NCI-H526 treated with DMSO at 0.1 percent for 48 hours (cell line): ENCODE results near the gene OR2J2.
"Not testable (repeated sequence)": the region's sequence is repeated elsewhere in the genome, so short reads cannot be mapped to it uniquely, and the experiment has no call there.

Experiments used
- DNase-seq: peaks from one replicate; lab custom pipeline; 2025; lab: John Stamatoyannopoulos, UW

The OR2J2 gene

DNA sequence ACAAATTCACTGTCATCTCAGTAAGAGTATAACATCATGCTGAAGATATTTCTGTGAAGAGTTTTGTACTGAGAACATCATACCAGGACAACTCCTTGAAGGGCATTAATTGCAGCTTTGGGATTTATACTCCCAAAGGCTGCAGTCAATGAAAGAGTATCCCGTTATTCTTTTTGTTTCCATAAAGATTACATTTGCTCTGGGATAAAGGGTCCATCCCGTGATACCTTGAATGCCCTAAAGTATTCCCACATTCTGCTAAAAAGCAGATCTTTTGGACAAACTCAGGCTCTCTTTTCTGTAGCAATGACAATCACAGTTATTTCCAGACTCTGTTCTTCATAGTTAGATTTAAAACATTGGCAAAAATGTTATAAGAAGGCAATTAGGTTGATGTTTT lies at the start of gene OR2J2:
OR2J2 (plus strand) TSS at position 301 of the 400 bp plus-strand sequence. CDS start 2,729 bp downstream, outside the sequence.
- not testable (repeated sequence) for DNase-seq

- no peak for DNase-seq
Observed at GRCh38 chr6:29129326-29130012, 41.2 kb upstream of the OR2J2 start.

DNA sequence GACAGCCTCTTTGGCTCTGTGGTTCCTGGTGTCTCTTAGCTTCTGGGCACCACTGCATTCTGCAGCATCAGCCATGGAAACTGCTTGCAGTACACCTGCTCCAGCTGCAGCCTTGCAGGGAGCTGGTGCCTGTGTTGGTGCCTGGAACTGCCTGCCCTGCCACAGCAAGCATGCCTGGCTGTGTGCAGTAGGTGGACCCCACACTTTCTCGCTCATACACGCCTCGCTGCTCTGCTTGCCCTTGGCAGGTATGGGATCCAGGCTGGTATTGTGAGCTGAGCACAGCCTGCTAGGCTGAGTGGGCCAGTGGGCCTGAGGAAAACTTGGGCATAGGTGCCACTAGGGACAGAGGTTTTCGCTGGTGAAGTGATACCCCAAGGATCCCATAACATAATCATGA lies 40.1 kb upstream of the OR2J2 start:
- no peak for DNase-seq

- no peak for DNase-seq
Observed at GRCh38 chr6:29131691-29132090, 39.0 kb upstream of the OR2J2 start.

DNA sequence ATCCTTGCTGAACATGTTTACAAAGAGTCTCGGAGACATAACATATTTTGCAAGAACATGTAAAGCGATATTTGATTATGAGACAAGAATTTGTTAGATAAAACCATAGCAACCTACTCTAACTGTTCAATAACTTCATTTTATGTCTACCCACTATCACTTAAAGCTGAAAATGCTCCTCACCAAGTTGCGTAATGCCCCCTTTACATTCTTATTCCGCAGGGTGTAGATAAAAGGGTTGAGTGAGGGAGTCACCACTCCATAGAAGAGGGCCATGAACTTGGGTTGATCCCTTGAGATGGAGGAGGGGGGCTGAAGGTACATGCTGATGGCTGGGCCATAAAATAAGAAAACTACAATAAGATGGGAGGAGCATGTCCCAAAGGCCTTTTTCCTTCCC lies 33.0 kb upstream of the OR2J2 start:
- DNase-seq = no peak

DNA sequence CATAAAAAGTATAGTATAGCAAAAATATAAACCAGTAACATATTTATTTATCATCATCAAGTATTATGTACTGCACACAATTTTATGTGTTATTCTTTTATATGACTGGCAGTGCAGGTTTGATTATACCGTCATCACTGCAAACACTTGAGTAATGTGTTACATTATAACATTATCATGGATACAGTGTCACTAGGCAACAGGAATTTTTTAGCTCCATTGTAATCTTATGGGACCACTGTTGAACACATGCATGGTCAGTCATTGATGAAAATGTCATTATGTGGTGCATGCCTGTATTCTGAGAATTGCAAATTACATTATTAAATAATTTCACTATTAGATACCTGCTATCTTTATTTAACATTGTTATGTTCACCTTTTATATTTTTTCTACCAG lies 29.1 kb upstream of the OR2J2 start:
- DNase-seq = no peak

- no peak for DNase-seq
Observed at GRCh38 chr6:29142309-29142708, 28.4 kb upstream of the OR2J2 start.

- no peak for DNase-seq
Observed at GRCh38 chr6:29146179-29146578, 24.5 kb upstream of the OR2J2 start.

DNA sequence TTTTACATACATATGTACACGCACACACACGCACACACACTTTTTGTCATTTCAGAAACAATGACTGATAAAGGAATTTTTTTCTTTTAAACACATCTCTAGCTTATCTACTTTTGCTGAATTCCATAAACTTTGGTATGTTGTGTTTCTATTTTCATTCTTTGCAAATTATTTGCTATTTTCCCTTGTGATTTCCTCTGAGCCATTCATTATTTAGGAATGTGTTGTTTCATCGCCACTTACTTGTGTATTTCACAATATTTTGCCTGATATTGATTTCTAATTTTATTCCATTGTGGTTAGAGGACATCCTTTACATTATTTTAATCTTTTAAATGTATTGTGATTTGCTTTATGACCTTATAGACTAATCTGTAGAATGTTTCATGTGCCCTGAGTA lies 23.6 kb upstream of the OR2J2 start:
- no peak for DNase-seq

- not testable (repeated sequence) for DNase-seq
Observed at GRCh38 chr6:29149444-29149843, 21.3 kb upstream of the OR2J2 start.

- no peak for DNase-seq
Observed at GRCh38 chr6:29153083-29153482, 17.6 kb upstream of the OR2J2 start.

GRCh38 chr6:29155182-29155581 lies 15.5 kb upstream of the OR2J2 start:
- DNase-seq = not testable (repeated sequence)

GRCh38 chr6:29159922-29160321 lies 10.8 kb upstream of the OR2J2 start:
- DNase-seq = not testable (repeated sequence)

DNA sequence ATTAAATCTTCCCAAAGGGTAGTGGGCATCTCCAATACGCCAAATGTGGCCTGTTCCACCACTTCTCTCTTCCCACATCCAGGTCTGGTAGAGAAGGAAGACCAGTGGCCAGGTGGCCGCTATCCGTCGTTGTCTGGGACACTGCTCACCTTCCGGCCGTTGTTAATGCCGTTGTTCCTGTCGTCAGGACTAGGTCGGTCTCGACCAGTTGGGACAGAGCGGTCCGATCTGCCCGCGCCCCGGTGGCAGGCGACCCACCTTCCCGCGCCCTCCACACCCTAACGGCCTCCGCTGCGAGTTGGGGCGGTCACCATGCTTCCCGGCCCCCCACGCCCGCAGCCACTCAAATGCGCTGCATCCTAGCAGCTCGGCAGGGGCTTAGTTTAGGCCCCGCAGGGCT lies 5.1 kb upstream of the OR2J2 start:
- DNase-seq = not testable (repeated sequence)

DNA sequence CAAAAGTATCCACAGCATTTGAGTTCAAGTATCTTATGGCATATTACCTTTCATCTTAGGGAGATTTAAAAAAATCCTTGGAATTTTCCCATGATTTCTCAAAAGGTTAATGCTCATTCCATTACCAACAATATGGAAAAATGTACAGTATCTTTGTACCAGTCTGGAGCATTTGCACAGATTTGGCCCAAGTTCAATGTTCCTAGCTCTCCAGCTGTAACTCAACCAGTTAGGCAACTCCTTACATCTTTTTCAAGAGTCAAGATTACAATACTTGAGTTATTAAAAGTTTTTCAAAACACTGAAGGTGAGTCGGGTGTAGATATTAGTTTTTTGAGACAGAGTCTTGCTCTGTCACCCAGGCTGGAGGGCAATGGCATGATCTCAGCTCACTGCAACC lies 1.0 kb downstream of the OR2J2 start:
- no peak for DNase-seq

DNA sequence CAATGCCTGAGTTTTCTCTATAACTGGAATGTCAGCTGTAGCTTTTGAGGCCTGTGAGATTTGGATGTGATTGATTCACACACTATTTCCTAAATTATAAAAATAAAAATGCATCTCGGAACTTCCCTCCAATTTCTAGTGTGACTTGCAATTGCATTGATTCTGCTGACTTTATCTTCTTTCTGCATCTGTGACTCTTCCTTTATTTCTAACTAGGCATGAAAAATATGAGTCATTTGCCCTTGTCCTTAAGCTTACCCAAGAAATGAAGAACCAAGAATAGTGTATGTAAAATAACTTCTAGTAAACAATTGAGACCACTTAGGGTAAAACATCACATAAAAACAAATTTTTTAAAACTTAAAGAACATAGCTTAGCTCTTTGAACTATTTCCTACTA lies 12.9 kb downstream of the OR2J2 start:
- DNase-seq = no peak

GRCh38 chr6:29188659-29189058 lies 18.0 kb downstream of the OR2J2 start:
- not testable (repeated sequence) for DNase-seq

DNA sequence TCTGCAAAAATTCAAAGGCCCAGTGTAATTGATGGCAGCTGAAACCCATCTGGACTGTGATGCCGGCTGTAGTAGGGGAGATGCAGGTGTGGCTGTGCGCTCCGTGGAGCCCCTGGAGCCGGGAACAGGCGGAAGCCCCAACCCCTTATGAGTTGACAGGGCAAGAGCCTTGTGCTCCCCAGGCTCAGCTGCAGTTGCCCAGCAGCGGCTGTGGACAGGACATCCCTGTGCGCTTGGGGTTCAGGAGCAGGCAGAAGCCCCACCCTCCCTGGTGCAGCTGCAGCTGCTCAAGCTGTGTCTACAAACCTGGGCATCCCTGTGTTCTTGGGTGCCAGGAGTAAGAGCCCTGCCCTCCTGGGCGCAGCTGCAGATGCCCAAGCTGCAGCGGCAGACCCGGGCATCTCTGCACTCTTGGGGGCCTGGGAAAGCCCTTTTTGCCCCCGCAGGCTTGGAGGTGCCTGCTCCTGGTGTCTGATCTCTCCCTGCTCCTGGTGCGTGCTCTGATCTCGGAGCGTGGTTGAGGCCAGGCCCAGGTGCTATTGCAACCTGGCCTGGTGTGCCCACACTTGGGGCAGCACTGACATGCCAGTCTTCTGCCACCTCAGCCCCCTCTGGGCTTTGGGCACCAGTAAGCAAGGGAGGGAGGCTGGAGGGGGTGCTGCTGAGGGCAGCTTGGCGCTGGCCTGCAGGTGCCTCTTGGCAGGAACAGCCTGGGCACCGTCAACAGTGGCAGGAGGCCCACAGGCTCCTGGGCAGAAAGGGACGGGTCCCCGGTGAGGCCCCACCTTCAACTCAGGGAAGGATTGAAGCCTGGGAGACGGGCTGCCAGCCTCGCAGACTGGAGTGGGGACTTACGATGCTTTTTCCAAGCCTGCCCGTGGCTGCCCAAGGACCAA lies 30.3 kb downstream of the OR2J2 start:
- DNase-seq = no peak

DNA sequence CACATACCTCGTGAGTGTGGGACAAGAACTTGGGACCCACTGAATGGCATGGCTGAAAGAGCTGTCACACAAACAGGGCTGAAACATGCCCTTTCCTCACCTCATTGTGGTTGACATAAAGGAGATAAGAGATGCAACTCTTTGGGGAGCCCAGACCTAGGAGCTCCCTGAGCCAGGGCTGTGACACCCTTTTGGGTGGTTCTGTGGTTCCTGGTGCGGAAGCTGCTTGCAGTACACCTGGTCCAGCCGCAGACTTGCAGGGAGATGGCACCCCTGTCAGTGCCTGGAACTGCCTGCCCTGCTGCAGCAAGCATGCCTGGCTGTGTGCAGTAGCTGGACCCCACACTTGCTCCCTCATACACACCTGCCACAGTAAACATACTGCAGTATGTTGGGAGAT lies 31.3 kb downstream of the OR2J2 start:
- no peak for DNase-seq

GRCh38 chr6:29211488-29211887 lies 40.8 kb downstream of the OR2J2 start:
- no peak for DNase-seq

DNA sequence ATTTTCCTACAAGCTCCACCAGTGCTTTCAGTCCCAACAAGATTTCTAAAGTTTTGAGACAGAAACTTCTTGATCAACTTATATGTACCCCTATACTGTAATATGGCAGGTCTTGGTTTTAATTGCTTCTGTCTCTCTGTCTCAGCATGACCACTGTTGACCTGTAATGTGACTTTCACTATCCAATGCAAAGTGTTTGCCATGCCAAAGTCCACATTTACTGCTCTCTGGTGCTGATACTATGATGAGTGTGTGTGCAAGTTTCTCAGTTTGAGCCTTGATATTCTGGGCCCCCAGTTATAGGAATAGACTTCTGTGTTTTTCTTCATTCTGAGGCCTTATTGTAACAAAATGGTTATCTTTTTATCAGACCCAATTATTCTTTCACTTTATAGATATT lies 45.8 kb downstream of the OR2J2 start:
- DNase-seq = no peak

DNA sequence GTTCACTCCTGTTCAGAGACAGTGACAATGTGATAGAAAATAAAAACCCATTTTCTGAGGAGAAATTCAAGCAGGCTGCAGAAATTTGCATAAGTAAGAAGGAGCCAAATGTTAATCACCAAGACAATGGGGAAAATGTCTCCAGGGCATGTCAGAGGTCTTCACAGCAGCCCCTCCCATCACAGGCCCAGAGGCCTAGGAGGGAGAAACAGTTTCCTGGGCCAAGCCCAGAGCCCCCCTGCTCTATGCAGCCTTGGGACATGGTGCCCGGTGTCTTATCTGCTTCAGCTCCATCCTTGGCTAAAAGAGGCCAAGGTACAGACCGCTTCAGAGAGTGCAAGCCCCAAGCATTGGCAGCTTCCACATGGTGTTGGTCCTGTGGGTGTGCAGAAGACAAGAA lies 46.5 kb downstream of the OR2J2 start:
- not testable (repeated sequence) for DNase-seq

GRCh38 chr6:29218056-29218455 lies 47.3 kb downstream of the OR2J2 start:
- not testable (repeated sequence) for DNase-seq
